Measurements from ENCODE around the gene SP100.
"Not testable (repeated sequence)": the region's sequence is repeated elsewhere in the genome, so short reads cannot be mapped to it uniquely, and the experiment has no call there.

Gene SP100

GRCh38 chr2:230416061-230416721 lies at the start of gene SP100:
SP100 (plus strand) TSS chr2:230416201; CDS start chr2:230416297, 96 bp downstream.
- TF ChIP-seq CTCF (IDR thresholded peaks at IDR 0.05) = peak; percentile 30
- Histone ChIP-seq H3K4me1 (ENCODE audit: control insufficient read depth in 1 of 2, insufficient read depth in 1 of 2, low read depth in 1 of 2, low read length in 1 of 2) (peaks cover 59 to 81% of the 10 kb centered on the region in 2 experiments), H3K27ac (peak within 1 kb of the TSS; percentile 93)

GRCh38 chr2:230382108-230382507 lies 33.9 kb upstream of the SP100 start:
- H3K4me3 ChIP-seq (ENCODE audit: low read depth in 1 of 2, low read length in 1 of 2) = no peak overlapping the region
- peaks cover 44% of the 10 kb centered on the region for H3K36me3 ChIP-seq

More at GRCh38 chr2:230416061-230416721, at the start of gene SP100:
- Histone ChIP-seq H3K4me3 (ENCODE audit: low read depth in 1 of 2, low read length in 1 of 2) (peak within 1 kb of the TSS; percentile 73 to 92), H3K27me3 (no peaks in the 10 kb centered on the region), H3K9me3 (no peaks in the 10 kb centered on the region), H3K36me3 (no peaks in the 10 kb centered on the region)

GRCh38 chr2:230383453-230383852 lies 32.5 kb upstream of the SP100 start:
- peaks cover 43% of the 10 kb centered on the region for H3K36me3 ChIP-seq
- no peaks in the 10 kb centered on the region for H3K9me3 ChIP-seq
- no peak overlapping the region for H3K27ac ChIP-seq
- no peak for TF ChIP-seq CTCF (IDR thresholded peaks at IDR 0.05)
- H3K4me1 ChIP-seq (ENCODE audit: control insufficient read depth in 1 of 2, insufficient read depth in 1 of 2, low read depth in 1 of 2, low read length in 1 of 2) = no peaks in the 10 kb centered on the region
- no peaks in the 10 kb centered on the region for H3K27me3 ChIP-seq
- H3K4me3 ChIP-seq (ENCODE audit: low read depth in 1 of 2, low read length in 1 of 2) = no peak overlapping the region

More at GRCh38 chr2:230382108-230382507, 33.9 kb upstream of the SP100 start:
- H3K9me3 ChIP-seq = no peaks in the 10 kb centered on the region
- no peaks in the 10 kb centered on the region for H3K4me1 ChIP-seq (ENCODE audit: control insufficient read depth in 1 of 2, insufficient read depth in 1 of 2, low read depth in 1 of 2, low read length in 1 of 2)
- no peak for TF ChIP-seq CTCF (IDR thresholded peaks at IDR 0.05)
- H3K27ac ChIP-seq = no peak overlapping the region
- H3K27me3 ChIP-seq = no peaks in the 10 kb centered on the region

- no peak for TF ChIP-seq CTCF (IDR thresholded peaks at IDR 0.05)
- H3K27me3 ChIP-seq = no peaks in the 10 kb centered on the region
- no peaks in the 10 kb centered on the region for H3K4me1 ChIP-seq (ENCODE audit: control insufficient read depth in 1 of 2, insufficient read depth in 1 of 2, low read depth in 1 of 2, low read length in 1 of 2)
- H3K36me3 ChIP-seq = peaks cover 55% of the 10 kb centered on the region
- no peaks in the 10 kb centered on the region for H3K9me3 ChIP-seq
- no peak overlapping the region for H3K27ac ChIP-seq
- H3K4me3 ChIP-seq (ENCODE audit: low read depth in 1 of 2, low read length in 1 of 2) = no peak overlapping the region
Measured at GRCh38 chr2:230384986-230385385, 31.0 kb upstream of the SP100 start.

GRCh38 chr2:230394301-230394700 lies 21.7 kb upstream of the SP100 start:
- no peak for TF ChIP-seq CTCF (IDR thresholded peaks at IDR 0.05)
- Histone ChIP-seq H3K9me3 (no peaks in the 10 kb centered on the region), H3K36me3 (peaks cover 47% of the 10 kb centered on the region), H3K4me3 (ENCODE audit: low read depth in 1 of 2, low read length in 1 of 2) (no peak overlapping the region), H3K4me1 (ENCODE audit: control insufficient read depth in 1 of 2, insufficient read depth in 1 of 2, low read depth in 1 of 2, low read length in 1 of 2) (no peaks in the 10 kb centered on the region), H3K27ac (no peak overlapping the region), H3K27me3 (no peaks in the 10 kb centered on the region)

- H3K4me3 ChIP-seq (ENCODE audit: low read depth in 1 of 2, low read length in 1 of 2); H3K27me3 ChIP-seq; H3K9me3 ChIP-seq; H3K27ac ChIP-seq; H3K4me1 ChIP-seq (ENCODE audit: control insufficient read depth in 1 of 2, insufficient read depth in 1 of 2, low read depth in 1 of 2, low read length in 1 of 2): not testable (repeated sequence)
- H3K36me3 ChIP-seq = peaks cover 40% of the 10 kb centered on the region
Measured at GRCh38 chr2:230398698-230399097, 17.3 kb upstream of the SP100 start.
